Activated gamma-delta T cell treated with anti-CD3 and anti-CD28 coated beads, Interleukin-2, amount 50 U/mL, for 16 hours (primary cell): ENCODE measurements around the gene ELOVL5.
A peak's percentile ranks its signal among the peaks of the same experiment; 100 is the strongest.
"Not testable (repeated sequence)": the region's sequence is repeated elsewhere in the genome, so short reads cannot be mapped to it uniquely, and the experiment has no call there.

Experiments used
- DNase-seq: peaks from one replicate; pipeline ENCODE4 v3.0.0-alpha.2; 2020; ENCODE audit warnings: low read depth

The ELOVL5 gene

GRCh38 chr6:53348371-53349208 lies at the start of gene ELOVL5:
Gene ELOVL5, minus strand, starts transcription at chr6:53348950. Its CDS starts 53,251 bp downstream, at chr6:53295699.
- DNase-seq, result peak; percentile 90

GRCh38 chr6:53397283-53397682 lies 48.5 kb upstream of the ELOVL5 start:
- DNase-seq, result no peak

- DNase-seq, result no peak
These were observed 47.2 kb upstream of the ELOVL5 start for GRCh38 chr6:53395986-53396385.

DNA sequence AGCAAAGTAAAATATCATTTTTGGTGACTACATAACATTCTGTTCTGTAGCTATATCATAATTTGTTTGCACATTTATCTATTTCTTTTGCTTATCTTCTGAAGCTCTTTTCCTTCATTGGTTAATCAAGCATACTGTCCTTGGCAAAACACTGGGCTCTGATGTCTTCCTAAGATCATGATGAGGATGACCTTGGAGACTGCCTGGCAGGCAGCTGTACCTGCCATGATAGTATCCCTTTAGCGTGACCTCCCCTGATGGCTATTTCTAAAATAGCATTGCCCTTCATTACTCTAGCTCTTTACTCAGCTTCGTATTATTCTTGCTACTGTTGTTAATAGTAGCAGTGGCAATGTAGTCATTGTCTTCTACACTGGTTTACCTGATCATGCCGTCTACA lies 46.0 kb upstream of the ELOVL5 start:
- DNase-seq, result no peak

- DNase-seq, result no peak
These were observed 42.4 kb upstream of the ELOVL5 start for GRCh38 chr6:53391170-53391569.

- DNase-seq, result no peak
These were observed 41.3 kb upstream of the ELOVL5 start for GRCh38 chr6:53390010-53390409.

DNA sequence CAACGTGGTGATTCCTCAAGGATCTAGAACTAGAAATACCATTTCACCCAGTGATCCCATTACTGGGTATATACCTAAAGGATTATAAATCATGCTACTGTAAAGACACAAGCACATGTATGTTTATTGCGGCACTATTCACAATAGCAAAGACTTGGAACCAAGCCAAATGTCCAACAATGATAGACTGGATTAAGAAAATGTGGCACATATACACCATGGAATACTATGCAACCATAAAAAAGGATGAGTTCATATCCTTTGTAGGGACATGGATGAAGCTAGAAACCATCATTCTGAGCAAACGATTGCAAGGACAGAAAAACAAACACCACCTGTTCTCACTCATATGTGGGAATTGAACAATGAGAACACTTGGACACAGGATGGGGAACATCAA lies 39.9 kb upstream of the ELOVL5 start:
- not testable (repeated sequence) for DNase-seq

DNA sequence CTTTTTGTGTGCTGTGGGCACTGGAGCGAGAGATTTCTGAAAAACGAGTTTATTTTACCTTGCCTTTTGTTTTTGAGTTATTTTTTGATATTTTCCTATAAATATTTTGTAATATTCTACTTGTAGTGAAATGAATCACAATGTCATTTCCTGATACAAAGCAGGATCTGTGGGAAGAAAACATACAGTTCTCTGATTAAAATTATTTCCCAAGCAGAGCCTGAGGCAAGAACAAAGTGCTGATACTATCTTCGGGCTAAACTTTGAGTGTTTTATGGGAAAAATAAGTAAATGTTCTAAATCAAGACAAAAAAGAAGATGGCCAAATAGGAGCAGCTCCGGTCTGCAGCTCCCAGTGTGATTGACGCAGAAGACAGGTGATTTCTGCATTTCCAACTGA lies 33.7 kb upstream of the ELOVL5 start:
- no peak for DNase-seq

DNA sequence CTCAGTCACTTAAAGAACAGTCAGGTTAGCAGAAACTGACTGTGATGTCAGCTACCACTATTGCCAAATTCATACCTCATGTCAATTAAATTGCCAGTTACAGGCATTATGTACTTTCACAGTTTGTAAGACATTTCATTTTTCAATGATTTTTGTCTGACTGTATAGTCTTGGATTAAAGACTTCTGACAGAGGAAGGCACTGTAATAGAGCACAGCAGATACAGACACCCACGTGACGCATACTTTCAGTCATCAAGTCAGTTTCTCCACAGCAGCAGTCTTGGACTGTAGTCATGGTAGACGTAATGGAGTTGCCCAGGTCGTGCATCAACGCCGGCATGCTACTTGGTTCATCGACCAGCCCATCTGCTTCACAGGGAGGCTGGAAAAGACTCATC lies 29.5 kb upstream of the ELOVL5 start:
- no peak for DNase-seq

DNA sequence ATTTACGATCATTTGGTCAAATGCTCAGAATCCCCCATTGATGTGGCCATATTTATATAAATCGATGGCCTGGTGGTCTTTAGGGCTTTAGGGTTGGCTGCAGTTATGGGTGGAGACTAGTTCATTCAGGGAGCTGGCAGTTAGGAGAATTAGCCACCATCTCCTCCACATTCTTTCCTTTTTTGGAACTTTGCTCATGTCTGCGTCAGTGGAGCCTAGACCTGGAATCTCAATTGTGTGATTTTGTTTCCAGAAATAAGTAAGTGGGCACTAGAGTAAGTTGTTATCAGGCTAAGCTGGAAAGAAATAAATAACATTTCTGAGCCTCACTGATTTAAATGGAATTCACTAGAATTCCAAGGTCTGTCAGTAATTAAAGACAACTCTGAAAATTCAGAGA lies 29.0 kb upstream of the ELOVL5 start:
- DNase-seq, result no peak

DNA sequence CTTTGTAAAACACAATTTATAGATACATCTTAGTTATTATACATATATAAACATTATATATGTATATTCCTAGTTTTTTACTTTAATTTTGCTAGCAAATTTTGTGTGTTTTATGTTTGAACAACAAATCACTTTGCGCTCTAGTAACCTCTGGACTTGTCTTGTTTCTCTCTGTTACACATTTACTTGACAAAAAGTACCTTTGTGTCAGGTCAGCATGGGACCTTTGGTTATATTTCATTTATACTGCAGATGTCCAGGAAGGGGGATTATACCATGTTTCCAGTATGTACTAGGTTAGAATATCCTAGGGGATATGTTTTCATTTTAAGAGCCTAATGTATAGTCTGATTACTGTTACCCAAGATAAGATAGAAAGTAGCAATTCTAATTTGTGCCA lies 28.5 kb upstream of the ELOVL5 start:
- DNase-seq, result no peak

DNA sequence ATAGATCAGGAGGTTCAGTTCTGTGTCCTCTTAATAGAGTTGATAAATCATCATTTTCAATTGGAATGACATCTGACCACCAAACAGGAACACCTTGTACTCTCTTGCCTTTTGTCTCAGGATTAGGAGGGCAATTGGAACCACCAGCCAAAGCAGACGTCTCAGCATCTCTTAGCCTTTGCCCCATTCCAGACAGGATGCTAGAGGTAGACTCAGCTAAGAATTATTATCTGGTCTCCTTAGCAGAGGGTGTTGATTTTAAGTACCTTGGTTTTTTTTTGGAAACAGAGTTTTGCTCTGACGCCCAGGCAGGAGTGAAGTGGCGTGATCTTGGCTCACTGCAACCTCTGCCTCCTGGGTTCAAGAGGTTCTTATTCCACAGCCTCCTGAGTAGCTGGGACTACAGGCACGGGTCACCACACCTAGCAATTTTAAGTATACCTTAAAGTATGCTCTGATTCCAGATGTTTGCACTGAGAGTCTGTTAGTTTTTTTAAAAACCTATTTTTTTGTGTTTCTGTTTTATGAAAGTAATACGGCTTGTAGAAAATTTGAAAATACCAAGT lies 28.0 kb upstream of the ELOVL5 start:
- no peak for DNase-seq

- DNase-seq, result no peak
These were observed 27.1 kb upstream of the ELOVL5 start for GRCh38 chr6:53375847-53376246.

DNA sequence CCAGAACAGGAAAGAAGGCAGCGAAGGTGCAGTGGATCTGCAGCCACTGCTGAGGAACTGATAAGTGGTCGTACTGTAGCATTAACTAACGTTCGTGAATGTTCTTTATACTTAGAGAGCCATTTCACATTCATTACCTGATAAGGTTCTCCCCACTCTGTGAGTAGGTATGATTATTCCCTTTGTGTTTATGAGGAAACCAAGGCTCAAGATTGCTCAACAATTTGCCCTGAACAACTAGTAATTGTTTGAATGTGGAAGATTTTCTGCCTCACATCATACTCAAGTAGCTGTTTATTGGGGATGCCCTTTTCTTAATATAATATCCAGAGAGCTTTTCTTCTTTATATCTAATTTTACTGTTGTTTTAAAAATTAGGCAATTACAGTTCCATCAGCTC lies 24.9 kb upstream of the ELOVL5 start:
- no peak for DNase-seq

DNA sequence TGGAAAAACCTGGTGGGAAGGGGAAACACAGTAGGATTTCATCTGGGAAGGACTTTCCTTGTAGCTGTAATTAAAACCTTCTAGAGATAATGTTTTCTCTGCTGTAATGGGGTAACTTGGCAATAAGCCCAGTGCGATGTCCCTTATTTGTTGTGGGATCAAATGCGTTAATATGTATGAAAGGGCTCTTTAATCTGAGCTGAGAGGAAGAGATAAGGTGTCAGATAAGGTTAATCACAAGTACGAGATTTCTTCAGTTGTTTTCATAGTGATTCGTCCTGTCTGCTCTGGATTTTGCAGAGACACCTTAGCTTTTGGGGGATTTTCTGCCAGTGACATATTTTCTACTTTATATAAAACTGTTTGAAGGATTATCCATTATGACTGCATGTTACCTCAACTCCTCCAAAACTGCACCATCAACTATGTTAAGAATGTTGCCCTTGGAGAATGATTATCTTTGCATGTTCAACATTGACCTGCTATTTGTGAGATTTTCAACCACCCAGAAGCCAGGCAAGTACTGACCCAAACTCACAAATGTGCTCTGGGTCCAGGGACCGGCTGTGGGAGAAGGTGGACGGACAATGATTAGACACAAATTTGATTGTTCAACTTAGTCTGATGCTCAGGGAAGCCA lies 21.2 kb upstream of the ELOVL5 start:
- DNase-seq, result no peak

DNA sequence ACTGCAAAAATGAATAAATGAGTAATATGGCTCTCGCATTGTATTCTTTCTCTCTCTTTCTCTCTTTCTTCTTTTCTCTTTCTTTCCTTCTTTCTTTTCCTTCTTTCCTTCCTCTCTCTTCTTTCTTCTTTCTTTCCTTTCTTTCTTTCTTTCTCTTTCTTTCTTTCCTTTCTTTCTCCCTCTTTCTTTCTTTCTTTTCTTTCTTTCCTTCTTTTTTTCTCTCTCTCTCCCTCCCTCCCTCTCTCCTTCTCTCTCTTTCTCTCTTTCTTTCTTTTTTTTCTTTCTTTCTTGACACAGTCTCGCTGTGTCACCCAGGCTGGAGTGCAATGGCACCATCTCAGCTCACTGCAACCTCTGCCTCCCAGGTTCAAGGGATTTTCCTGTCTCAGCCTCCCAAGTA lies 20.3 kb upstream of the ELOVL5 start:
- no peak for DNase-seq

GRCh38 chr6:53366128-53366641 lies 17.4 kb upstream of the ELOVL5 start:
- no peak for DNase-seq

DNA sequence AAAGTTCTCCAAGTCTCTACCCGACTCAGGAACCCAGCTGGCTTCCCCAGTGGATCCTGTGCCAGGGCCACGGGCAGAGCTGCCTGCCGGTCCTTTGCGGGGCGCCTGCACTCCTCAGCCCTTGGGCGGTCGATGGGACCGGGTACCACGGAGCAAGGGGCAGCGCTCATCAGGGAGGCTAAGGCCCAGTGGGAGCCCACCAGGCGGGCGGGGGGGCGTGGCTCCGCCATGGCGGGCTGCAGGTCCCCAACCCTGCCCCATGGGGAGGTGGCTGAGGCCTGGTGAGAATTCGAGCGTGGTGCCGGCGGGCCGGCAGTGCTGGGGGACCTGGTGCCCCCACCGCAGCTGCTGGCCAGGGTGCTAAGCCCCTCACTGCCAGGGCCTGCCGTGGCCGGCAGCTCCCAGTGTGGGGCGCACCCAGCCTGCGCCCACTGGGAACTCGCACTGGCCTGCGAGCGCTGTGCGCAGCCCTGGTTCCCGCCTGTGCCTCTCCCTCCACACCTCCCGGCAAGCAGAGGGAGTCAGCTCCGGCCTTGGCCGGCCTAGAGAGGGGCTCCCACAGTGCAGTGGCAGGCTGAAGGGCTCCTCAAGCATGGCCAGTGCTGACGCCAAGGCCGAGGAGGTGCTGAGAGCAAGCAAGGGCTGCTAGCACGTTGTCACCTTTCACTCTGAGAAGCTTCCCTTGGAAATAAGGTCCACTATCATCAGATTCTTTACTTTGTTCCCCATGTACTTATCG lies 14.8 kb upstream of the ELOVL5 start:
- DNase-seq, result no peak

GRCh38 chr6:53361549-53362031 lies 12.8 kb upstream of the ELOVL5 start:
- peak; percentile 46 for DNase-seq

DNA sequence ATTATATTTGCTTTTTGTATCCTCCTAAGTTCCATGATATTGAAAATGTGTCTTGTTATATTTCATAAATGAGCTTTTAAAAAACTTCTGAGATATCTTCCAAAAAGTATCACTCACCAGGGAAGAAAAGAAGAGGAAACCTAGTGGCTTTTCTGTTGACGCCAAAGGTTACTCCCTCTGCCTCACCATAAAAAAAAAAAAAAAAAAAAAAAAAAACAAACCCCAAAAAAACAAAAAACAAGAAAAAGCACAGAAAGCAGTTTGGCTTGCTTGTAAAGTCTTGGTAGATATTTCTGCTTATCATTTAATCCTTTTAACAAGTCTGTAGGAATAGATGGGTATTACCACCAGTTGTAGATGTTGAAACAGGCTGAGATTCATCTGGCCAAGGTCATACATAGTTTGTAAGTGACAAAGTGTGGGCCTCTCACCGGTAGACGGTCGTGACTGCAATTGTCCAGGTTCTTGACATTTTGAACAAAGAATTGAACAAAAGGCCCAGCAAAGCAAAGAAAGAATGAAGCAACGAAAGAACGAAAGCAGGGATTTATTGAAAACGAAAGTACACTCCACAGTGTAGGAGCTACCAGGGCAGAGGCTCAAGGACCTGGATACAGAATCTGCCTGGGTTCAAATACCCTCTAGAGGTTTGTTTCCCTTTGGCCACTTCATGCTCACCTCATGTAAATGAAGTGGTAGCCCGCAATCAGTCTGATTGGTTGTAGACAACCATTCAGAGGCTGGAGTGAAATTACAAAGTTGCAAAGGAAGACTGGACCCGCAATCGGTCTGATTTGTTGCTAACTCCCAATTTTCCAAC lies 11.6 kb upstream of the ELOVL5 start:
- no peak for DNase-seq

GRCh38 chr6:53359843-53360092 lies 11.0 kb upstream of the ELOVL5 start:
- no peak for DNase-seq
